Activated CD4-positive, alpha-beta T cell treated with anti-CD3 and anti-CD28 coated beads, Interleukin-2, amount 50 U/mL, for 24 hours (primary cell): ENCODE measurements around the gene DHDH.
"Not testable (repeated sequence)": the region's sequence is repeated elsewhere in the genome, so short reads cannot be mapped to it uniquely, and the experiment has no call there.

Experiments
- DNase-seq, 2 donors: peaks; one replicate each; pipeline ENCODE4 v3.0.0-alpha.2; 2020; ENCODE audit warnings: low read depth in 1 of 2, low spot score in 1 of 2

Gene DHDH

DNA sequence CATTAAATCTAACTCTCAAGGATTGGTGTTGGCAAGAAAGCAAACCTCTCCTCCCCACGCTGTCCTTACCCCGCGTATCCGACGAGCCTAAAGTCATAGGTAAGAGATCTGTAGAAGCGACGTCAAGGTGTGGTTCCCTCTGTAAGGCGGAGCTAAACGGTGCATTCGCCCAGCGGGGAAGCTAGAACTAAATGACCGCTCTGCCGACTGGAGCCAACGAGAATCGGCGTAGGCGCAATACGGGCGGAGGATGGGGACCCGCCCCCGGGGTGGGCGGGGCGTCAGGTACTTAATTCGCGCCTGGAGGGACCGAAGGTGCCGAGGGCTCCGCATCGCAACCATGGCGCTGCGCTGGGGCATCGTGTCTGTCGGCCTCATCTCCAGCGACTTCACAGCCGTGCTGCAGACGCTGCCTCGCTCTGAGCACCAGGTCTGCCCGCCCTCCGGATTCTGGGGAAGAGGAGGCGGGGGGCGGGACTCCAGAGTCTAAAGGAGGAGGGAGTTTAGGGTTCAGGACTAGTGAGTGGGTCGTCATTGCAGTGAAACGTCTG is at the start of gene DHDH:
Gene DHDH, plus strand, starts transcription at position 318 of the 551 bp plus-strand sequence. Its CDS starts 23 bp downstream, at position 341.
- DNase-seq: peak; percentile 42 to 68

DNA sequence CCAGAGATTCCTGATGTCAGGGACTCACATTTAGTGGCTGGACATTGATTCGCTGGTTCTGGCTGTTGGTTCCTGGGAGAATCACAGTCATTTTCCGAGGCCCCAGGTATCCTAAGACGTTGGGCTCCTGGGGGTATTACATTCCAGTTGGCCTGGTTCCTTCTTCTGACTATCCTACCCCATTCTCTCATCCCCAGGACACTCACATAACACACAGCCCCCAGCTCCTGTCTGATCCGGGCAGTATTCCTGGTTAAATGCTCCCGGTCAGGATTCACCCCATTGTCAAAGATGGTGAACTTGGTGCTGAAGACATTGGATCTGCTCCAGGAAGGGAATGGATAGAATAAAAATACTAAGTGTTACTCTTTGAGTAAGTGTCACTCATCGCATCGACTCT is 49.8 kb upstream of the DHDH start:
- DNase-seq: no peak

DNA sequence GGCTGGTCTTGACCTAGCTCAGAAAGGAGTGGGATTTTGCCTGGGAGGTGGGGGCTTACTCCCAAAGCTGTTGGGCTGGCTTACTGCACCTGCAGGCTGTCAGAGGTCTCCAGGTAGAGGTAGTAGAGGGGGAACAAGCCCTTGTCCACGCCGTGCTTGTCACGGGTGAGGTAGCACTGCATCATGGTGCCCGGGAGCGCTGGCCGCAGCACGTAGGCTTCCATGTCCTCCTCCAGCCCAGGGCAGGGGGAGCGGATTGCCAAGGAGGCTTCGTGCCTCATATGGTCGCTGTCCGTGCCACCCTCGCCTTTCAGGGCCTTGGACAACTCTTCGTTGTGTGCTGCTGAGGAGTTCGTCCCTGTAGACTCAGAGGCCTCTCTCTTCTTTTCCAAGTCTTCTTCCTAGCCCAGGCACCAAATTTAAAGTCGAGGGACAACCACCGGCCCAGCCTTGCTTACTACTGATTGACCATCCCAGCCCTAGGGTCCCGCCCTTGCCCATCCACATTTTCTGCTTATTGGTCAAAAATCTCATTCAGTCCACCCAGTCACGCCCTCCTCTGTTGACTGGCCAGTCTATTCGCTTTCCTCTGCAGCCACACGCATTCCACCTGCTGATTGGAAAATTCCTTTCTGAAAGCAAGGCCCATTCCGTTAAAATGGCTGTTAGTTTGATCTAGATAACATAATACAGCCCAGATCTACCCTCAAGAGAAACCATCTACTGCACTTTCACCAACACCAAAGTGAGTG is 45.5 kb upstream of the DHDH start:
- no peak for DNase-seq

DNA sequence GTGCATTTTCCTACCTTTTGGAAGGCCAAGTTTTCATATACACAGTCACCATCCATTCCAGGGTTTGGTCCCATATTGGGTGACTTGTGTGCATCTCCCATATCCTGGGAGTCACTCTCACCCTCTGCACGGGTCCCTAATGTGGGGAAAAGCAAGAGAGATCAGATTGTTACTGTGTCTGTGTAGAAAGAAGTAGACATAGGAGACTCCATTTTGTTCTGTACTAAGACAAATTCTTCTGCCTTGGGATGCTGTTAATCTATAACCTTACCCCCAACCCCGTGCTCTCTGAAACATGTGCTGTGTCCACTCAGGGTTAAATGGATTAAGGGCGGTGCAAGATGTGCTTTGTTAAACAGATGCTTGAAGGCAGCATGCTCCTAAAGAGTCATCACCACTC is 44.0 kb upstream of the DHDH start:
- DNase-seq: not testable (repeated sequence)

DNA sequence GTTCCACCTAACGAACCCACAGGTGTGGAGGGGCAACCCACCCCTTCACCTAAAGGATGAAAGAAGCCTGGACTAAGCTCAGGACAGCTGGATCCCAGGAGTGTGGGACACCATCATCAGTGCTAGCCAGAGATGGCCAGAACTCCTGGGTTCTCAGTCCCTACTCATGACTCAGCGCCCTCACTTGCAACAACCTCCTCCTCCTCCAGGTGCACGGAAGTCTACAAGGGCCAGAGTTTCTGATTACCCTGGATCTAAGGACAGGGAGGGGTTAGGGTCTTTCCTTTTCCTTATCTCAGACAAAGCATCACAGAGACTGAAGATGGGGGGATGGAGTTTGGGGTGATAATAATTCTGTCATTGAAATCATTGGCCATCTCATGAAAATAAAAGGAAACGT is 42.9 kb upstream of the DHDH start:
- DNase-seq: no peak

DNA sequence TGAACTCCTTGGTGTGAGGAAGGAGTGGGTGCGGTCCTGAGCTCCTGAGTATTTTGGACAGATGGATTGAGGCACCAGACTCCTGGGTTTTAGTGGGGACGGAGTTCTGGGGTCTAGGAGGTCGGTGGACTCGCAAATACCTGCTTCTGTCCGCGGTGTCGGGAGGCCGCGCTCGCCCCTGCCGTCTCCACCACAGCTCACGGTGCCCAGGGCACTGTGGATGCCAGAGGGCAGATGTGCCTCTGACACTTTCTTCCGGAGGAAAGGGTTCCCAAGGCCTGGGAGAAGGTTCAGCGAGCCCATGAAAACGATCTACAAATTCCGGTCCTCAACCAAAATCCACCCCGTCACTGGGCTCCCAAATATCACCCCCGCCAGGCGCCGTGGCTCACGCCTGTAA is 38.3 kb upstream of the DHDH start:
- DNase-seq: no peak

DNA sequence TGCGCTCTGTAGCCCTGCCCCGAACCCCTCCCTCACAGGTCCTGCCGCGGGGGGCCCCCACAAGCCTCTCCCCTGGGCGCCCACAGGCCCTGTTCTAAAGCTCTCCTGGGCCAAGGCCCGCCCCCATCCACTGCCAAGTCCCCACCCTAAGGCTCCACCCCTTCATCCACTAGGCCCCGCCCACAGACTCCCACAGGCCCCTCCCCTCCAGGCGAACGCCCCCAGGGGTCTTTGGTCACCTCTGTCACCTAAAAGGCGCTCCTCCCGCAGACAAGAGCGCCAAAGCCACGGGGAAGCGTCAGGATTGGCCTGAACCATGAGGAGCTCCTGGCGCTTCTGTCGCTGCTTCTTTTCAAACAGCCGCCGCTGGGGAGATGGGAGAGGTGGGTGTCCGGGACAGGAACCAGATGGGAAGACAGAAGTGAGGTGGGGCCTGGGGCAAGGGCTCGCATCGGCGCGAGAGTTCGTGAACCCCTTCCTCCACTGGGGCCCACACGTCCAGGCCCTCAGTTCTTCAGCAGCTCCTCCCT is 37.2 kb upstream of the DHDH start:
- no peak for DNase-seq

DNA sequence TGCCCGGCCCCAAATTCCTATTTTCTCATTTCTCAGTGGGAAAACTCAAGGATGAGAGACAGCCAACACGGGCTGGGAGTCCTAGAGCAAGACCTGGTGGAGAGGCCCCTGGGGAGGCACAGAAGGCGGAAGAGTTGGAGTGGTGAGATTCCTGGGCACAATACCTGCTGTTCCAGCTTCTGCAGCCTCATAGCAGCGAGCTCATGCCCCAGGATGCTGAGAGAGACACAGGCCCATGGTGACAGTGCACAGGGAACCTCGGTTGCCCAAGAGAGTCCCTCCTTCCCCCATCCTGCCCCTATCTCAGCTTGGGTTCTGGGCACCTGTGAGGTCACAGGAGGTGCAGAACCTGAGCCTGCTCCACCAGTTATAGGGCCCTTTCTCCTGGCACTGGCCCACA is 36.3 kb upstream of the DHDH start:
- no peak for DNase-seq

DNA sequence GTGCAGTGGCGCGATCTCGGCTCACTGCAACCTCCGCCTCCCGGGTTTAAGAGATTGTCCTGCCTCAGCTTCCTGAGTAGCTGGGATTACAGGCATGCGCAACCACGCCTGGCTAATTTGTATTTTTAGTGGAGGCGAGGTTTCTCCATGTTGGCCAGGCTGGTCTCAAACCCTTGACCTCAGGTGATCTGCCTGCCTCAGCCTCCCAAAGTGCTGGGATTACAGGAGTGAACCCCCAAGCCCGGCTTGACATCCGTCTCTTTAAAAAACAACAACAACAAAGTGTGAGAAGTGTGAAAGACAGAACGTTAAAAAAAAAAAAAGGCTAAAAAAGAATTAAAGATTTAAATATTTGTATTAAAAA is 34.1 kb upstream of the DHDH start:
- DNase-seq: not testable (repeated sequence)

DNA sequence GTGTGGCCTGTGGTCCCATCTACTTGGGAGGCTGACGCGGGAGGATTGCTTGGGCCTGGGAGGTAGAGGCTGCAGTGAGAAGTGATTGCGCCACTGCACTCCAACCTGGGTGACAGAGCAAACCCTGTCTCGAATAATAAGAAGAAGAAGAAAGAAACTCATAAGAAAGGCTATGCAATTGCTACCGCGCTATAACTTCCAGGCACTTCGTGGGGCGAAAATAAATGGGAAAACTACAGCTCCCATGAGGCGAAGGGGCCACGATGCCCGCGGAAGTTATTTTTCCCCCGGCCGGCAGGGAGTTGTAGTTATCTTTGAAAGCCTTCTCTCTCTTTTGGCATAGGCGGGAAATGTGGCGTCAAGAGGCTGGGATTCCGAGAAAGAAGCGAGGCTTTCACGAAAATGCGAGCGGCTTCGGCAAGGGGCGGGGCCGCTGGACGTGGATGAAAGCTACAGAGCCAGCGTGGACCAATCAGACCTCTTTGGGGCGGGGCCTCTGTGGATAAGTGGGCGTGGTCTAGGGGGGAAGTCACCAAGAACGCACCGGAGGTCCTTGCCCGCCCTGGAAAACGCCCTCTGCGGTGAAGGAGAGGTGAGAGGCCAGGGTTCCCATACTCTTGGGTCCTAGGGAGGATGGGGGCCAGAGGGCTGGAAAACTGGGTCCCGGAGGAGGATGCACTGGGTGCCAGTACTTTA is 33.6 kb upstream of the DHDH start, which contains the start of gene NUCB1:
Gene NUCB1, plus strand, starts transcription at position 532 of the 696 bp plus-strand sequence. CDS start 485 bp downstream, outside the sequence.
- peak; percentile 97 to 99 for DNase-seq

DNA sequence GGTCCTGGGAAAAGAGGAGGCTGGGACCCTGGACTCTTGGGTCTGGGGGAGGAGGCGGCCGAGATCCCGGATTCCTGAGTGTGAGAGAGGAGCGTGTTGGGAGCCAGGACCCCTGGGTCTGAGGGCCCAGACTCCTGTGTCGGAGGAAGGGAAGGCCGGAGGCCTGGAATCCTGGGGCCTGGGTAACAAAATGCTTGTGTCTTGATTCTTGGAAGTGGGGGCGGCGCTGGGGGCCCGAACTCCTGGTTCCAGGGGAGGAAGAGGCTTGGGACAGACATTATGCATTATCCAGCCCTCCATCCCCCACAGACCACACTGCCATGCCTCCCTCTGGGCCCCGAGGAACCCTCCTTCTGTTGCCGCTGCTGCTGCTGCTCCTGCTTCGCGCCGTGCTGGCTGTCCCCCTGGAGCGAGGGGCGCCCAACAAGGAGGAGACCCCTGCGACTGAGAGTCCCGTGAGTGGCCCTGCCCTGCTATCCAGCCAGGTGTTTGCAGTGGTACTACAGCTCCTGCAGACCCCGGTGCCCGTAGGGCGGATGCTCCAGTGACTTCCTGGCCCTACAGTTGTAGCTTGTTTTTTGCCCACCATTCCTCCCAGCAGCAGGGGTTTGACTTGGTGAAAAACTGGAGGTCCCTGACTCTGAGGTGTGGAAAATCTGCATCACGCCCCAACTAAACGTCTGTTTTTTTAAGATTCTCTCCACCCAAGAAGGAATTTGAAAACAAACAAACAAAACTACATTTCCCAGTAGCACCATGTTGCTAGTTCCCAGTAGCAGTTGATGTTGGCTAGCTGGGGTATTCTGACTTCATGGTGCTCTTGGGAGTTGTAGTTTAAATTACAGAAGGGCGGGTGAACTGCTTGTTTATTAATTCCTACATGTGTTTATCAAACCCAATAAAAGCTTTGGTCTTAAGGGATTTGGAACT is 32.8 kb upstream of the DHDH start:
- DNase-seq: no peak

DNA sequence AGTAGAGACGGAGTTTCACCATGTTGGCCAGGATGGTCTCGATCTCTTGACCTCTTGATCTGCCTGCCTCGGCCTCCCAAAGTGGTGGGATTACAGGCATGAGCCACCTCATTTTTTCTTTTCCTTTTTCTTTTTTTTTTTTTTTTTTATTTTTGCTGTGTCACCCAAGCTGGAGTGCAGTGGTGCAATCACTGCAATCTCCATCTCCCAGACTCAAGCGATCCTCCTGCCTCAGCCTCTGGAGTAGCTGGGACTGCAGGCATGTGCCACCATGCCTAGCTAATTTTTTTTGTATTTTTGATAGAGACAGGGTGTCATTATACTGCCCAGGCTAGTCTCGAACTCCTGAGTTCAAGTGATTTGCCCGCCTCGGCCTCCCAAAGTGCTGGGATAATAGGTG is 31.2 kb upstream of the DHDH start:
- not testable (repeated sequence) for DNase-seq

DNA sequence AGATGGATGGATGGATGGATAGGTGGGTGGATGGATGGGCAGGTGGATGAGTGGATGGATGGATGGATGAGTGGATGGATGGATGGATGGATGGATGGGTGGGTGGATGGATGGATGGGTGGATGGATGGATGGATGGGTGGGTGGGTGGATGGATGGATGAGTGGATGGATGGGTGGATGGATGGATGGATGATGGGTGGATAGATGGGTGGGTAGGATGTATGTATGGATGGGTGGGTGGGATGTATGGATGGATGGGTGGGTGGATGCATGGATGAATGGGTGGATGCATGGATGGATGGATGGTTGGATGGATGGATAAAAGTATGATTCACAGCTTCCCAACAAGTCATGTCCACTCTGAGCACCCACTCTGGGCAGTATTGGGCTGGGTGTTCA is 29.7 kb upstream of the DHDH start:
- not testable (repeated sequence) for DNase-seq

DNA sequence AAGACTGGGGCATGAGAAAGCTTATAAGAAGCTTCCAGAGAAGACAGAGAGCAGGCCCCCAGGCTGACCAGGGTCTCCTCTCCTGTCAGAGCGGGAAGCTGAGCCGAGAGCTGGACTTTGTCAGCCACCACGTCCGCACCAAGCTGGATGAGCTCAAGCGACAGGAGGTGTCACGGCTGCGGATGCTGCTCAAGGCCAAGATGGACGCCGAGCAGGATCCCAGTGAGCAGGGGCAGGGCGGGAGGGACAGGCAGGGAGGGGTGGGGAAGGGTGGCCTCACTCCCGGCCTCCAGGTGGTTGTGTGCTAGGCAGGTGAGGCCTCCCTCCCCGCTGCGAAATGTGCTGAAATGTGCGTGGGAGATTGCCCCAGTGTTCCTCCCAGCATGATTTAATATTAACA is 27.8 kb upstream of the DHDH start:
- no peak for DNase-seq

DNA sequence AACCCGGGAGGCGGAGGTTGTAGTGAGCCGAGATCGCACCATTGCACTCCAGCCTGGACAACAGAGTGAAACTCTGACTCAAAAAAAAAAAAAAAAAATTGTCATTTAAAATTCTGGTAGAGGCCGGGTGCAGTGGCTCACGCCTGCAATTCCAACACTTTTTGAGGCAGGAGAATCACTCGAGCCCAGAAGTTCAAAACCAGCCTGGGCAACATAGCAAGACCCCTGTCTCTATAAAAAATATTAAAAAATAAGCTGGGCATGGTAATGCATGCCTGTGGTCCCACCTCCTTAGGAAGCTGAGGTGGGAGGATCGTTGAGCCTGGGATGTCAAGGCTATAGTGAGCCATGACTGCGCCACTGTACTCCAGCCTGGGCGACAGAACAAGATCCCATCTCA is 27.2 kb upstream of the DHDH start:
- DNase-seq: no peak

DNA sequence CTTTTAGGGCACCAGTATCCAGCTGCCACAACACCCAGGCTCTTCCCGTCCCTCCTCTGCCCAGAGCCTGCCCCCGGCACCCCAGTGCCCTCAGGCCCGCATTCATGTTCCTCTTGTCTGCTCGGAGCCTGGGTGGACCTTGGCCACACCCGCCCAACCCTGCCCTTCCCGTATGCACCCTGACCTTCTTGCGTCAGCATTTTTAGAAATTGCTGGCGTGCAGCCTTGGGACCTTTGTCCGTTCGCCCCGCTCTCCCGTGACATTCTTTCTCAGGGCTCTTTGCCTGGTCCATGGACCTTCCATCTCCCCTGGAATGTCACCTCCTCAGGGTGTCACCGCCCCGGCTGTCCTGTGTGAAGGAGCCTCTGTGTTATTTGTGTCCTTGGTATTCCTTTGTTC is 25.8 kb upstream of the DHDH start:
- DNase-seq: no peak

DNA sequence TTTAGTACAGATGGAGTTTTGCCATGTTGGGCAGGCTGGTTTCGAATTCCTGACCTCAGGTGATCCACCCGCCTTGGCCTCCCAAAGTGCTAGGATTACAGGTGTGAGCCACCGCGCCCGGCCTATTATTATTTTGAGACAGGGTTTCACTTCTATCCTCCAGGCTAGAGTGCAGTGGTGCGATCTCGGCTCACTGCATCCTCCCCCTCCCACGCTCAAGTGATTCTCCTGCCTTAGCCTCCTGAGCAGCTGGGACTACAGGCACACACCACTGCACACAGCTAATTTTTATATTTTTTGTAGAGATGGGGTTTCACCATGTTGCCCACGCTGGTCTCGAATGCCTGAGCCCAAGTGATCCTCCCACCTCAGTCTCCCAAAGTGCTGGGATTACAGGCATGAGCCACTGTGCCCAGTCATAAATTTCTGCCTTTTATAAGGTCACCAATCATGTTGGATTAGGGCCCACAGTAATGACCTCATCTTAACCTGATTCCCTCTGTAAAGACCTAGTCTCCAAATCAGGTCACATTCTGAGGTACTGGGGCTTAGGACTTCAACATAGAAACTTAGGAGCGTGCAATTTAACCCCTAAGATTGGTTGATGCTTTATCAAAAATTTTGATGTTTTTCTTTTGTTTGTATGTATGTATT is 23.9 kb upstream of the DHDH start:
- DNase-seq: not testable (repeated sequence)

DNA sequence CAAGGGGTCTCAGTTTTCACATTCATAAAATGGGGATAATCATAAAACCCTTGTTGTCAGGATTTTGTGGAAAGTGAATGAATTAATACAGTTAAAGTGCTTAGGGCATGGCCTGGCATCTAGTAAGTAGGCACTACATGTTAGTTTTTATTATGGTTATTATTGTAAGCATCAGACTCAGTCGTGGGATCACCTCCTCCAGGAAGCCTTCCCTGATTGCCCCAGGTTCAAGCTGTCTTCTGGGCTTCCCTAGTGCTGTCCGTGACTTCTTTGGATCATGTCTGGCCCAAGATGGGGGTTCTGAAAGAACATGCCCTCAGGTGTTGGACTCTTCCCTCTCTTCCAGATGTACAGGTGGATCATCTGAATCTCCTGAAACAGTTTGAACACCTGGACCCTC is 22.7 kb upstream of the DHDH start:
- DNase-seq: no peak

DNA sequence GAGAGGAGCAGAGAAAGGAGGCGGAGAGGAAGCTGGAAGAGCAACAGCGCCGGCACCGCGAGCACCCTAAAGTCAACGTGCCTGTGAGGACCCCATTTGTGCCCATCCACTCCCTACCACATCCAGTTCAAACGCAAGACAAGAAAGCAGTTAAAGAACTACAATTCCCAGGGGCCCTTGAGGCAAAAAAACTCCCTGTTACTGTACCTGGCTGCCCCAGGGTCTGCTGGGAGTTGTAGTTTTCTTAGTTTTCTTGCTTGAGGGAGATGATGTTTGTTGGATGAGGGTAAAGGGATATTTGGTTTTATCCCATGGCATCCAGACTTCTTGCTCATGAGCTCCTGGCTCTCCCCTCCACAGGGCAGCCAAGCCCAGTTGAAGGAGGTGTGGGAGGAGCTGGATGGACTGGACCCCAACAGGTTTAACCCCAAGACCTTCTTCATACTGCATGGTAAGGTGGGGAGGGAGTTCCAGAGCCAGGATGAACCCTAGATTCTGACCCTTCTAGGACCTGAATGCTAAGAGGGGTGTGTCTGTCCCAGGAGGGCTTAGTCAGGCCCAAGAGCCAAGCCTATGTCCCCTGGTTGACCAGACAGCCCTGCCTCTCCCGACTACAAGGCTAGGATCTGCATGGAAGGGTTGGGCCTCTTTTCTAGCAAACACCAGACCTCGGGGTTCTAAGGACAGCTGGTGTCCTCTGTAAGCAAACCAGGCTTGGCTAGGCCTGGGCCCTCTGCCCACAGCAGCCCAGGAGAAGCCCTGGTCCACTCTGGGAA is 20.2 kb upstream of the DHDH start:
- no peak for DNase-seq

DNA sequence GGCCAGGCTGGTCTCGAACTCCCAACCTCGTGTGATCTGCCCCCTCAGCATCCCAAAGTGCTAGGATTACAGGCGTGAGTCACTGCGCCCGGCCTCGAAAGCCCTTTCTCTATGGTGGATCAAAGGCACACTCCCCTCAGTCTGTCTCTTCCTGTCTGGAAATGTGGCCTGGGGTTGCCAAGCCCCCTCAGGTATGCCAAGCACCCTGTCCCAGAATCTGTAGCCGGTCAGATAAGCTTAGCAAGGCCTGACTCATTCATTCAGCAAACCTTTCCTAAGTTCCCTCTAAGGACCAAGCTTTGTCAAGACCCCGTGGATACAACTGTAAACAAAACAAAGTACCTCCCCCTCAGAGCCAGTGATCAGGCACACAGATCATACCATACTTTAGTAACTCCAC is 19.3 kb upstream of the DHDH start:
- no peak for DNase-seq
